OCI-M2 (cell line): ENCODE measurements around the gene NMNAT2.

Source experiments
- DNase-seq: peaks from one replicate; lab custom pipeline; 2025; ENCODE audit not compliant: unreplicated experiment; lab: John Stamatoyannopoulos, UW

NMNAT2 gene

GRCh38 chr1:183318433-183318832, 99.7 kb downstream of the NMNAT2 start:
- no peak for DNase-seq

GRCh38 chr1:183315991-183316758, 102.0 kb downstream of the NMNAT2 start:
- no peak for DNase-seq

- no peak for DNase-seq
Observed at GRCh38 chr1:183313063-183313462, 105.1 kb downstream of the NMNAT2 start.

GRCh38 chr1:183310753-183311479, 107.3 kb downstream of the NMNAT2 start:
- no peak for DNase-seq

- DNase-seq: no peak
Observed at GRCh38 chr1:183308719-183309118, 109.5 kb downstream of the NMNAT2 start.

GRCh38 chr1:183306317-183307042, 111.7 kb downstream of the NMNAT2 start:
- no peak for DNase-seq

GRCh38 chr1:183304440-183305107, 113.6 kb downstream of the NMNAT2 start:
- DNase-seq: no peak

GRCh38 chr1:183303901-183304300, 114.3 kb downstream of the NMNAT2 start:
- no peak for DNase-seq

GRCh38 chr1:183303323-183303645, 114.9 kb downstream of the NMNAT2 start:
- DNase-seq: no peak

- DNase-seq: no peak
Observed at GRCh38 chr1:183302452-183303322, 115.5 kb downstream of the NMNAT2 start.

- no peak for DNase-seq
Observed at GRCh38 chr1:183301239-183301638, 116.9 kb downstream of the NMNAT2 start.

- no peak for DNase-seq
Observed at GRCh38 chr1:183300828-183301227, 117.4 kb downstream of the NMNAT2 start.

GRCh38 chr1:183300395-183300794, 117.8 kb downstream of the NMNAT2 start:
- DNase-seq: no peak

- DNase-seq: no peak
Observed at GRCh38 chr1:183296782-183297181, 121.4 kb downstream of the NMNAT2 start.

- no peak for DNase-seq
Observed at GRCh38 chr1:183295521-183295920, 122.7 kb downstream of the NMNAT2 start.

GRCh38 chr1:183293876-183294275, 124.3 kb downstream of the NMNAT2 start:
- no peak for DNase-seq

GRCh38 chr1:183293241-183293640, 124.9 kb downstream of the NMNAT2 start:
- DNase-seq: no peak

GRCh38 chr1:183291802-183292514, 126.2 kb downstream of the NMNAT2 start:
- no peak for DNase-seq

GRCh38 chr1:183291216-183291762, 126.9 kb downstream of the NMNAT2 start:
- DNase-seq: no peak
